HEK293 (cell line): ENCODE results near the gene RPS28.
"Not testable (repeated sequence)": the region's sequence is repeated elsewhere in the genome, so short reads cannot be mapped to it uniquely, and the experiment has no call there.

Experiments used
- CTCF ChIA-PET: fragments of 350-600 bp; formaldehyde crosslinking; extraction: SDS; loops from one replicate; lab custom pipeline; 2021; ENCODE audit warnings: antibody characterized with exemption; lab: Yijun Ruan, JAX
- POLR2A ChIA-PET: fragments of 300-600 bp; formaldehyde crosslinking; extraction: SDS; loops from one replicate; lab custom pipeline; 2020; ENCODE audit warnings: antibody characterized with exemption, inconsistent platforms; lab: Yijun Ruan, JAX
- H3K27ac ChIP-seq: fragments of 200-500 bp; sonication (Bioruptor generic); 2 replicates; pipeline ENCODE4 v1.5.1; 2014; ENCODE audit warnings: low read depth, low read length, control low read depth, inconsistent platforms; ENCODE audit errors: extremely low read depth
- H3K36me3 ChIP-seq, 2 experiments: fragments of 200-500 bp in 1 of 2; sonication (Bioruptor generic) in 1 of 2; 1 replicate in 1 of 2; 2 replicates in 1 of 2; pipeline ENCODE4 v1.5.1; 2014 to 2017; ENCODE audit warnings: inconsistent platforms in 2 of 2, low read length in 2 of 2; ENCODE audit not compliant: control insufficient read depth in 2 of 2, insufficient read depth in 1 of 2
- H3K4me1 ChIP-seq: fragments of 200-500 bp; sonication (Bioruptor generic); 2 replicates; pipeline ENCODE4 v1.5.1; 2014; ENCODE audit warnings: mild to moderate bottlenecking, low read length, inconsistent platforms; ENCODE audit not compliant: control insufficient read depth, insufficient read depth
- H3K4me3 ChIP-seq: 2 replicates; pipeline ENCODE4 v1.5.1; 2011; ENCODE audit warnings: low read depth, mild to moderate bottlenecking, control low read depth, low read length, moderate library complexity
- H3K9me3 ChIP-seq: fragments of 200-500 bp; sonication (Bioruptor generic); 2 replicates; pipeline ENCODE4 v1.5.1; 2014; ENCODE audit warnings: low read depth, low read length, inconsistent platforms; ENCODE audit not compliant: control insufficient read depth, insufficient read depth
- BCL11B ChIP-seq: fragments of 450-650 bp; formaldehyde crosslinking; IDR thresholded peaks from 2 replicates; pipeline ENCODE4 v1.5.1; 2016; ENCODE audit warnings: low read depth, missing biosample characterization, missing genetic modification characterization
- EGR2 ChIP-seq: fragments of 450-650 bp; formaldehyde crosslinking; IDR thresholded peaks from 2 replicates; pipeline ENCODE4 v1.5.1; 2016; ENCODE audit warnings: low read depth, missing biosample characterization, missing genetic modification characterization
- GLIS2 ChIP-seq: fragments of 450-650 bp; formaldehyde crosslinking; IDR thresholded peaks from 2 replicates; pipeline ENCODE4 v1.5.1; 2016; ENCODE audit warnings: missing biosample characterization, missing genetic modification characterization
- KLF1 ChIP-seq: fragments of 450-650 bp; formaldehyde crosslinking; IDR thresholded peaks from 2 replicates; pipeline ENCODE4 v1.5.1; 2016; ENCODE audit warnings: missing biosample characterization, missing genetic modification characterization
- KLF10 ChIP-seq: fragments of 450-650 bp; IDR thresholded peaks from 2 replicates; pipeline ENCODE4 v1.5.1; 2018; ENCODE audit warnings: missing biosample characterization, mild to moderate bottlenecking, missing genetic modification characterization
- KLF8 ChIP-seq: fragments of 450-650 bp; formaldehyde crosslinking; IDR thresholded peaks from 2 replicates; pipeline ENCODE4 v1.5.1; 2016; ENCODE audit warnings: missing biosample characterization, missing genetic modification characterization
- KLF9 ChIP-seq: fragments of 450-650 bp; formaldehyde crosslinking; IDR thresholded peaks from 2 replicates; pipeline ENCODE4 v1.5.1; 2016; ENCODE audit warnings: missing biosample characterization, missing genetic modification characterization, low read depth
- SP2 ChIP-seq: fragments of 450-650 bp; formaldehyde crosslinking; IDR thresholded peaks from 2 replicates; pipeline ENCODE4 v1.5.1; 2016; ENCODE audit warnings: missing biosample characterization, missing genetic modification characterization
- SP3 ChIP-seq: fragments of 450-650 bp; formaldehyde crosslinking; IDR thresholded peaks from 2 replicates; pipeline ENCODE4 v1.5.1; 2016; ENCODE audit warnings: missing biosample characterization, missing genetic modification characterization
- ZIC2 ChIP-seq: fragments of 450-650 bp; formaldehyde crosslinking; IDR thresholded peaks from 2 replicates; pipeline ENCODE4 v1.5.1; 2016; ENCODE audit warnings: missing biosample characterization, missing genetic modification characterization
- ZNF121 ChIP-seq: fragments of 450-650 bp; formaldehyde crosslinking; IDR thresholded peaks from 2 replicates; pipeline ENCODE4 v1.5.1; 2016; ENCODE audit warnings: missing biosample characterization, missing genetic modification characterization
- ZNF146 ChIP-seq: fragments of 450-650 bp; formaldehyde crosslinking; IDR thresholded peaks from 2 replicates; pipeline ENCODE4 v1.5.1; 2016; ENCODE audit warnings: missing biosample characterization, missing genetic modification characterization
- ZNF335 ChIP-seq: fragments of 450-650 bp; formaldehyde crosslinking; conservative IDR thresholded peaks from 2 replicates; pipeline ENCODE4 v1.5.1; 2016; ENCODE audit warnings: missing biosample characterization, missing genetic modification characterization
- ZNF449 ChIP-seq: fragments of 450-650 bp; formaldehyde crosslinking; IDR thresholded peaks from 2 replicates; pipeline ENCODE4 v1.5.1; 2017; ENCODE audit warnings: missing biosample characterization, mild to moderate bottlenecking, missing genetic modification characterization, moderate library complexity
- ZNF510 ChIP-seq: fragments of 450-650 bp; formaldehyde crosslinking; IDR thresholded peaks from 2 replicates; pipeline ENCODE4 v1.5.1; 2018; ENCODE audit warnings: mild to moderate bottlenecking, missing genetic modification characterization, missing biosample characterization; ENCODE audit not compliant: insufficient replicate concordance
- ZNF549 ChIP-seq: fragments of 450-650 bp; IDR thresholded peaks from 2 replicates; pipeline ENCODE4 v1.5.1; 2018; ENCODE audit warnings: missing biosample characterization, missing genetic modification characterization, mild to moderate bottlenecking, inconsistent platforms, moderate library complexity
- ZNF777 ChIP-seq: fragments of 450-650 bp; formaldehyde crosslinking; IDR thresholded peaks from 2 replicates; pipeline ENCODE4 v1.5.1; 2017; ENCODE audit warnings: missing biosample characterization, missing genetic modification characterization, borderline replicate concordance
- TF ChIP-seq, protein P1 (sequence below): fragments of 450-650 bp; IDR thresholded peaks from 2 replicates; pipeline ENCODE4 v1.5.1; 2018; ENCODE audit warnings: missing biosample characterization, missing genetic modification characterization
- TF ChIP-seq, protein P2 (sequence below): fragments of 450-650 bp; formaldehyde crosslinking; IDR thresholded peaks from 2 replicates; pipeline ENCODE4 v1.5.1; 2016; ENCODE audit warnings: missing biosample characterization, missing genetic modification characterization
- TF ChIP-seq, protein P3 (sequence below): sonication (generic); formaldehyde crosslinking; IDR thresholded peaks from 2 replicates; pipeline ENCODE4 v1.8.1; 2022; ENCODE audit warnings: mild to moderate bottlenecking, moderate library complexity, missing genetic modification reagents

RPS28 gene

DNA sequence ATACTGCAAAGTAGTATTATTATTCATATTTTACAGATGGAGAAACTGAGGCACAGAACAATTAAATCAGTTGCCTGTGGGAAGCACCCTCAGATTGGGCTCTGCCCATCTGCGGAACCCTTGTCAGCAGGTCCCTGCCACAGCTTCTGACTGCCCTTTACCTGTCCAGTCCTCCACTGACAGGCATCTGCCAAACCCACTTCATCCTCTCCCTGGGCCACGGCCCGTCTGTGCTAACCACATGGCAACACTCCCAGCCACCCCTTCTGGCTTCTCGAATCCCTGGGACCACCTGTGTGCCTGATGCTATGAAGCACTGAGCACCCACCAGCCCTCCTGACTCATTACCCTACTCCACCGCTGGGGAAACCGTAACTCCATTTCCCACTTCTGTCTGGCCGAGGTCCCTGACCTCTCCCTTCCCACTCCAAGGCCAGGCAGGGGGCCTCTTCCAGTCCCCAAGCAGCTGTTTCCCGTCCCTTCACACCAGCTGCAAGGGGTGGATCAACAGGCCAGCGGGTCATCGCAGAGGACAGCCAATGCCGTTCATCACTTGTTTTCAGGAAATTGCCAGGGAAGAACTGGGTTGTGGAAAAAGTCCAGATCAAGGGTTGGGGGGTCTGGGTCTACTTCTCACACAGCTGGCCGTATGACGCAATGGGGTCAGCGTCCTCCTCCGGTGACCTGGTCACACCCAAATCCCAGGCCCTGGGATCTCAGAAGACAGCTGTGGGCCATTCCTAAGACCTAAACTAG lies 19.2 kb downstream of the RPS28 start (continued):
- no peak for TF ChIP-seq BCL11B (tag by site-specific recombination)
- TF ChIP-seq GLIS2 = no peak
- no peak for TF ChIP-seq ZNF510 (tag by site-specific recombination)
- TF ChIP-seq, all 188 proteins: peak for 4

- POLR2A ChIA-PET = interaction anchor here (0.6 kb wide), 1 partner anchor 40 kb away, joined by 6 read pairs; no protein-coding TSS in a partner anchor
- not testable (repeated sequence) for H3K9me3 ChIP-seq, H3K4me1 ChIP-seq, H3K27ac ChIP-seq, H3K36me3 ChIP-seq, H3K4me3 ChIP-seq
- CTCF ChIA-PET = interaction anchor here (0.6 to 2.1 kb wide), 3 partner anchors 12 to 321 kb away, joined by 3 to 9 read pairs (median 6); no protein-coding TSS in a partner anchor
- peak; percentile 89 for TF ChIP-seq ZNF121 (tag by site-specific recombination)
- TF ChIP-seq, all 188 proteins: peak for 1; not testable (repeated sequence) for 187
Observed at GRCh38 chr19:8341504-8341903, 20.2 kb downstream of the RPS28 start.

- TF ChIP-seq ZIC2 (tag by site-specific recombination) (no peak), EGR2 (tag by site-specific recombination) (0 out of 2 replicates have a peak, but pooled peaks have one; percentile 3)
- no peaks in the 10 kb centered on the region for H3K4me1 ChIP-seq
- H3K27ac ChIP-seq = no peak overlapping the region
- no peaks in the 10 kb centered on the region for H3K9me3 ChIP-seq
- ChIA-PET POLR2A (no interaction called here), CTCF (interaction anchor here (0.6 to 1.2 kb wide), 2 partner anchors 12 to 242 kb away, joined by 3 to 4 read pairs; no protein-coding TSS in a partner anchor)
- no peaks in the 10 kb centered on the region for H3K36me3 ChIP-seq
- H3K4me3 ChIP-seq = no peak overlapping the region
Observed at GRCh38 chr19:8342316-8342683, 21.0 kb downstream of the RPS28 start.

DNA sequence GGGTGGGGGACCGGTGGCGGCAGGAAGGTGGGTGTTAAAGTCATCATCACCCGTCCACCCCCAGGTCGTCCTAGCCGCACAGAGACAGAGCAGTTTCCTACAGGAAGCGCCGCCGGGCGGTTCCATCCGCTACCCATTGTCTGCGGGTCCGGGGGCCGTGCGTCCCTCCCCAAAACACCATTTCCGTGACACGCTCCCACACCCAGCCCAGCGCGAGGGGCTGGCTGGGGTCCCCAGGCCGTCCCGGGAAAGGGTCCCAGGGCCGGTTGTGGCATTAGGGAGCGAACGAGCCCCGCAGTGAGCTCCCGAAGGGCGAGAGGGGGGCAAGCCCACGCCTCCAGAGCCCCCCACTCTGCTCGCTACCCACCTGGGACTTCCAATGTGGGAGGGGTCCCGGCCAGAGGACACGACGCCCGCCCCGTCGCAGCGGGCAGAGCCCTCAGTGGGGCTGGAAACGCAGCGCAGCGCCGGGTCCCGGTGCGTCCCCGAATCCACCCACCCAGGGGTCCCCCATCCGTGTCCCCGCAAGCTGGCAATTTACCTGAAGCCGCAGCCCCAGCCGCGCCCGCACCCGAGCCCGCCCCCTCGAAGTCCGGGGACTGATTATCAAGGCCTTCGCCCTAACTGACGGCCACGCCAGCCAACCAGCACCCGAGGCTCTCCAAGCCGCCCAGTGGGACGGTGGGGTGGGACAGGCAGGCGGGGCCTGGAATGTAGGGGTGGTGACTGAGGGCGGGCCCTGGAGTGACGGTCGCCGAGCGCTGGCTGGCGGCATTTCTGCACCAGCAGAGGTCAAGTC lies 21.6 kb downstream of the RPS28 start, which contains the start of gene KANK3:
KANK3 (minus strand) TSS at position 579 of the 799 bp plus-strand sequence. CDS start 5,434 bp downstream, outside the sequence.
- H3K36me3 ChIP-seq = no peaks in the 10 kb centered on the region
- no peak within 1 kb of the TSS for H3K27ac ChIP-seq
- POLR2A ChIA-PET = interaction anchor here (1.2 kb wide), 1 partner anchor 70 kb away, joined by 3 read pairs; the partner anchor contains the start of gene MARCHF2
- no peaks in the 10 kb centered on the region for H3K4me1 ChIP-seq
- no peaks in the 10 kb centered on the region for H3K9me3 ChIP-seq
- CTCF ChIA-PET = interaction anchor here (0.6 to 1.2 kb wide), 3 partner anchors 11 to 241 kb away, joined by 3 to 4 read pairs (median 3); no protein-coding TSS in a partner anchor
- H3K4me3 ChIP-seq = peak within 1 kb of the TSS; percentile 33
- no peak for TF ChIP-seq ZNF549
- TF ChIP-seq, protein P1, sequence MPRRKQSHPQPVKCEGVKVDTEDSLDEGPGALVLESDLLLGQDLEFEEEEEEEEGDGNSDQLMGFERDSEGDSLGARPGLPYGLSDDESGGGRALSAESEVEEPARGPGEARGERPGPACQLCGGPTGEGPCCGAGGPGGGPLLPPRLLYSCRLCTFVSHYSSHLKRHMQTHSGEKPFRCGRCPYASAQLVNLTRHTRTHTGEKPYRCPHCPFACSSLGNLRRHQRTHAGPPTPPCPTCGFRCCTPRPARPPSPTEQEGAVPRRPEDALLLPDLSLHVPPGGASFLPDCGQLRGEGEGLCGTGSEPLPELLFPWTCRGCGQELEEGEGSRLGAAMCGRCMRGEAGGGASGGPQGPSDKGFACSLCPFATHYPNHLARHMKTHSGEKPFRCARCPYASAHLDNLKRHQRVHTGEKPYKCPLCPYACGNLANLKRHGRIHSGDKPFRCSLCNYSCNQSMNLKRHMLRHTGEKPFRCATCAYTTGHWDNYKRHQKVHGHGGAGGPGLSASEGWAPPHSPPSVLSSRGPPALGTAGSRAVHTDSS (tag by site-specific recombination) = no peak
- TF ChIP-seq, protein P2, sequence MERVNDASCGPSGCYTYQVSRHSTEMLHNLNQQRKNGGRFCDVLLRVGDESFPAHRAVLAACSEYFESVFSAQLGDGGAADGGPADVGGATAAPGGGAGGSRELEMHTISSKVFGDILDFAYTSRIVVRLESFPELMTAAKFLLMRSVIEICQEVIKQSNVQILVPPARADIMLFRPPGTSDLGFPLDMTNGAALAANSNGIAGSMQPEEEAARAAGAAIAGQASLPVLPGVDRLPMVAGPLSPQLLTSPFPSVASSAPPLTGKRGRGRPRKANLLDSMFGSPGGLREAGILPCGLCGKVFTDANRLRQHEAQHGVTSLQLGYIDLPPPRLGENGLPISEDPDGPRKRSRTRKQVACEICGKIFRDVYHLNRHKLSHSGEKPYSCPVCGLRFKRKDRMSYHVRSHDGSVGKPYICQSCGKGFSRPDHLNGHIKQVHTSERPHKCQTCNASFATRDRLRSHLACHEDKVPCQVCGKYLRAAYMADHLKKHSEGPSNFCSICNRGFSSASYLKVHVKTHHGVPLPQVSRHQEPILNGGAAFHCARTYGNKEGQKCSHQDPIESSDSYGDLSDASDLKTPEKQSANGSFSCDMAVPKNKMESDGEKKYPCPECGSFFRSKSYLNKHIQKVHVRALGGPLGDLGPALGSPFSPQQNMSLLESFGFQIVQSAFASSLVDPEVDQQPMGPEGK (tag by site-specific recombination) = peak; percentile 63
- TF ChIP-seq SP3 = peak; percentile 93
- TF ChIP-seq ZNF449 (tag by site-specific recombination) = peak; percentile 59; the same call in 1 of the 2 replicates
- 0 out of 2 replicates have a peak, but pooled peaks have one; percentile 33 for TF ChIP-seq GLIS2
- peak; percentile 63 for TF ChIP-seq KLF1 (tag by site-specific recombination)
- TF ChIP-seq KLF8 (tag by site-specific recombination) = peak; percentile 73; the same call in 1 of the 2 replicates
- 0 out of 2 replicates have a peak, but pooled peaks have one; percentile 13 for TF ChIP-seq ZNF335 (tag by site-specific recombination)
- peak; percentile 91; the same call in 1 of the 2 replicates for TF ChIP-seq ZNF777 (tag by site-specific recombination)
- peak; percentile 36; the same call in 1 of the 2 replicates for TF ChIP-seq KLF9 (tag by site-specific recombination)
- TF ChIP-seq ZNF146 = no peak
- TF ChIP-seq, protein P3, sequence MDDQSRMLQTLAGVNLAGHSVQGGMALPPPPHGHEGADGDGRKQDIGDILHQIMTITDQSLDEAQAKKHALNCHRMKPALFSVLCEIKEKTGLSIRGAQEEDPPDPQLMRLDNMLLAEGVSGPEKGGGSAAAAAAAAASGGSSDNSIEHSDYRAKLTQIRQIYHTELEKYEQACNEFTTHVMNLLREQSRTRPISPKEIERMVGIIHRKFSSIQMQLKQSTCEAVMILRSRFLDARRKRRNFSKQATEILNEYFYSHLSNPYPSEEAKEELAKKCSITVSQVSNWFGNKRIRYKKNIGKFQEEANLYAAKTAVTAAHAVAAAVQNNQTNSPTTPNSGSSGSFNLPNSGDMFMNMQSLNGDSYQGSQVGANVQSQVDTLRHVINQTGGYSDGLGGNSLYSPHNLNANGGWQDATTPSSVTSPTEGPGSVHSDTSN (CRISPR knock-in tag) = peak; percentile 95
- peak; percentile 96 for TF ChIP-seq SP2 (tag by site-specific recombination)
- TF ChIP-seq KLF10 (tag by site-specific recombination) = 0 out of 2 replicates have a peak, but pooled peaks have one; percentile 24
